PC-3 (cell line): Measurements from ENCODE around the gene ESRRB.

Source experiments
- EZH2 ChIP-seq: fragments of 300-600 bp; sonication (generic); IDR thresholded peaks from one replicate; pipeline ENCODE4 v1.6.1; 2017; ENCODE audit warnings: antibody characterized with exemption, mild to moderate bottlenecking, low read length; ENCODE audit not compliant: unreplicated experiment
- EZH2phosphoT487 ChIP-seq: fragments of 300-600 bp; sonication (generic); IDR thresholded peaks from 2 replicates; pipeline ENCODE4 v1.6.1; 2018; ENCODE audit warnings: mild to moderate bottlenecking, antibody characterized with exemption, low read length, borderline replicate concordance
- TF ChIP-seq, protein P1 (sequence below): fragments of 300-600 bp; sonication (generic); conservative IDR thresholded peaks from 2 replicates; pipeline ENCODE4 v1.5.1; 2017; ENCODE audit warnings: antibody characterized with exemption, low read depth, mild to moderate bottlenecking, low read length

DNA sequence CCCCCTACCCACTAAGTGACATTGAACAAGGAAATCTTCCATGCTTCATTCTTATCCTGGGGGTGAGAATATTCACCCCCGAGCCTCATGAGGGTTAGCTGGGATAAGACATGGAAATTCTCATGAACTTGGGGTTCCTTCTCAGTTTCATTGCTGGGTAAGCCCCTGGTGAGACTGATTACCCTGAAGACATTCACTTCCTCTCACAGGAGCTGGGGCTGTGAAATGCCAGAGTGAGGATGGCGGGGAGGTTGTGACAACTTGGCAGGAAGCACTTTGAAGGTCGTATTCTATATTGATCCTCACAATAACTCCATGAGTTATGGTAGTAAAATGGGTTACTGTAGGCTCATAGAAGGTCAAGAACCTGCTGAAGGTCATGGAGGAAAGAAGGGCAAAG is 43.5 kb downstream of the ESRRB start:
- TF ChIP-seq, protein P1, sequence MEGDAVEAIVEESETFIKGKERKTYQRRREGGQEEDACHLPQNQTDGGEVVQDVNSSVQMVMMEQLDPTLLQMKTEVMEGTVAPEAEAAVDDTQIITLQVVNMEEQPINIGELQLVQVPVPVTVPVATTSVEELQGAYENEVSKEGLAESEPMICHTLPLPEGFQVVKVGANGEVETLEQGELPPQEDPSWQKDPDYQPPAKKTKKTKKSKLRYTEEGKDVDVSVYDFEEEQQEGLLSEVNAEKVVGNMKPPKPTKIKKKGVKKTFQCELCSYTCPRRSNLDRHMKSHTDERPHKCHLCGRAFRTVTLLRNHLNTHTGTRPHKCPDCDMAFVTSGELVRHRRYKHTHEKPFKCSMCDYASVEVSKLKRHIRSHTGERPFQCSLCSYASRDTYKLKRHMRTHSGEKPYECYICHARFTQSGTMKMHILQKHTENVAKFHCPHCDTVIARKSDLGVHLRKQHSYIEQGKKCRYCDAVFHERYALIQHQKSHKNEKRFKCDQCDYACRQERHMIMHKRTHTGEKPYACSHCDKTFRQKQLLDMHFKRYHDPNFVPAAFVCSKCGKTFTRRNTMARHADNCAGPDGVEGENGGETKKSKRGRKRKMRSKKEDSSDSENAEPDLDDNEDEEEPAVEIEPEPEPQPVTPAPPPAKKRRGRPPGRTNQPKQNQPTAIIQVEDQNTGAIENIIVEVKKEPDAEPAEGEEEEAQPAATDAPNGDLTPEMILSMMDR, result no peak
- no peak for TF ChIP-seq EZH2
- no peak for TF ChIP-seq EZH2phosphoT487
